GM23338 (cell line): ENCODE data around the gene CSKMT.

Source experiments
- CREB1 ChIP-seq: fragments of 250-450 bp; sonication (Bioruptor Pico); IDR thresholded peaks from 2 replicates; pipeline ENCODE4 v1.5.0; 2020; ENCODE audit warnings: low read depth, mild to moderate bottlenecking, moderate library complexity
- ETS1 ChIP-seq: IDR thresholded peaks from 2 replicates; pipeline ENCODE4 v1.6.1; 2016; ENCODE audit warnings: antibody characterized with exemption
- EZH2 ChIP-seq: fragments of 200-600 bp; sonication (generic); IDR thresholded peaks from one replicate; pipeline ENCODE4 v1.8.0; 2017; ENCODE audit warnings: antibody characterized with exemption, mild to moderate bottlenecking, low read depth; ENCODE audit not compliant: unreplicated experiment
- EZH2phosphoT487 ChIP-seq: fragments of 200-600 bp; sonication (generic); IDR thresholded peaks from one replicate; pipeline ENCODE4 v1.8.1; 2018; ENCODE audit warnings: antibody characterized with exemption; ENCODE audit not compliant: unreplicated experiment
- JUNB ChIP-seq: IDR thresholded peaks from one replicate; pipeline ENCODE4 v1.6.1; 2016; ENCODE audit warnings: antibody characterized with exemption; ENCODE audit not compliant: unreplicated experiment
- NANOG ChIP-seq: IDR thresholded peaks from 2 replicates; pipeline ENCODE4 v1.6.1; 2016; ENCODE audit warnings: antibody characterized with exemption, borderline replicate concordance
- POLR2AphosphoS5 ChIP-seq: IDR thresholded peaks from 2 replicates; pipeline ENCODE4 v1.6.1; 2016; ENCODE audit warnings: antibody characterized with exemption, low read depth
- STAT1 ChIP-seq: IDR thresholded peaks from one replicate; pipeline ENCODE4 v1.6.1; 2016; ENCODE audit warnings: antibody characterized with exemption; ENCODE audit not compliant: unreplicated experiment
- ZNF331 ChIP-seq: fragments of 250-450 bp; sonication (Bioruptor Pico); IDR thresholded peaks from 2 replicates; pipeline ENCODE4 v1.5.0; 2020; ENCODE audit warnings: low read depth, mild to moderate bottlenecking, moderate library complexity
- TF ChIP-seq, protein P1 (sequence below), 2 experiments: fragments of 200-600 bp in 1 of 2; sonication (generic) in 1 of 2; conservative IDR thresholded peaks; 2 replicates each; pipeline versions ENCODE4 v1.5.1 to v1.6.1; 2016 to 2017; ENCODE audit warnings: antibody characterized with exemption in 2 of 2, low read depth in 2 of 2, mild to moderate bottlenecking in 2 of 2, moderate library complexity in 1 of 2
- TF ChIP-seq, protein P2 (sequence below): IDR thresholded peaks from one replicate; pipeline ENCODE4 v1.6.1; 2018; ENCODE audit warnings: antibody characterized with exemption; ENCODE audit not compliant: unreplicated experiment

DNA sequence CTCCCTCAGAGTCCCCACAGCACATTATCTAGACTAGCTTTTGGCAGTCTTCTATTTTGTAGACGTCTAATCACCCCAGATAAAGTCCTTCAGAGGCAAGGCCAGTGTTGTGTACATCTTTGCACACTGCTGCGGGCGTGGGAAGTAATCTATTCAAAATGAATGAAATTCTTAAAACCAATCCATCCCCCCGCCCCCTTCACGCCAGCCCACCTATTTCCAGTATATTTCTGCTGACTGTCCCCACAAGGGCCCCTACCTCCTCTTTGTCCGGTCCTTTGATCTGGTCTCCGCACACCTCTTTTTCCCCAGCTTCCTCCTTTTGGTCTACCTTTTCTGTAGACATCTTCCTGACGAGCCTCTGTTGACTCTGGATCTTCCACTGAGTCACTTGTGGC lies 41.7 kb downstream of the CSKMT start:
- TF ChIP-seq ETS1 (no peak), POLR2AphosphoS5 (no peak), EZH2 (no peak), JUNB (no peak), ZNF331 (CRISPR knock-in tag) (no peak), EZH2phosphoT487 (no peak), CREB1 (CRISPR knock-in tag) (no peak), STAT1 (no peak), NANOG (no peak)
- TF ChIP-seq, protein P1, sequence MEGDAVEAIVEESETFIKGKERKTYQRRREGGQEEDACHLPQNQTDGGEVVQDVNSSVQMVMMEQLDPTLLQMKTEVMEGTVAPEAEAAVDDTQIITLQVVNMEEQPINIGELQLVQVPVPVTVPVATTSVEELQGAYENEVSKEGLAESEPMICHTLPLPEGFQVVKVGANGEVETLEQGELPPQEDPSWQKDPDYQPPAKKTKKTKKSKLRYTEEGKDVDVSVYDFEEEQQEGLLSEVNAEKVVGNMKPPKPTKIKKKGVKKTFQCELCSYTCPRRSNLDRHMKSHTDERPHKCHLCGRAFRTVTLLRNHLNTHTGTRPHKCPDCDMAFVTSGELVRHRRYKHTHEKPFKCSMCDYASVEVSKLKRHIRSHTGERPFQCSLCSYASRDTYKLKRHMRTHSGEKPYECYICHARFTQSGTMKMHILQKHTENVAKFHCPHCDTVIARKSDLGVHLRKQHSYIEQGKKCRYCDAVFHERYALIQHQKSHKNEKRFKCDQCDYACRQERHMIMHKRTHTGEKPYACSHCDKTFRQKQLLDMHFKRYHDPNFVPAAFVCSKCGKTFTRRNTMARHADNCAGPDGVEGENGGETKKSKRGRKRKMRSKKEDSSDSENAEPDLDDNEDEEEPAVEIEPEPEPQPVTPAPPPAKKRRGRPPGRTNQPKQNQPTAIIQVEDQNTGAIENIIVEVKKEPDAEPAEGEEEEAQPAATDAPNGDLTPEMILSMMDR (conservative IDR thresholded peaks at IDR 0.05; ENCODE audit: low read depth in 2 of 2), result no peak
- TF ChIP-seq, protein P2, sequence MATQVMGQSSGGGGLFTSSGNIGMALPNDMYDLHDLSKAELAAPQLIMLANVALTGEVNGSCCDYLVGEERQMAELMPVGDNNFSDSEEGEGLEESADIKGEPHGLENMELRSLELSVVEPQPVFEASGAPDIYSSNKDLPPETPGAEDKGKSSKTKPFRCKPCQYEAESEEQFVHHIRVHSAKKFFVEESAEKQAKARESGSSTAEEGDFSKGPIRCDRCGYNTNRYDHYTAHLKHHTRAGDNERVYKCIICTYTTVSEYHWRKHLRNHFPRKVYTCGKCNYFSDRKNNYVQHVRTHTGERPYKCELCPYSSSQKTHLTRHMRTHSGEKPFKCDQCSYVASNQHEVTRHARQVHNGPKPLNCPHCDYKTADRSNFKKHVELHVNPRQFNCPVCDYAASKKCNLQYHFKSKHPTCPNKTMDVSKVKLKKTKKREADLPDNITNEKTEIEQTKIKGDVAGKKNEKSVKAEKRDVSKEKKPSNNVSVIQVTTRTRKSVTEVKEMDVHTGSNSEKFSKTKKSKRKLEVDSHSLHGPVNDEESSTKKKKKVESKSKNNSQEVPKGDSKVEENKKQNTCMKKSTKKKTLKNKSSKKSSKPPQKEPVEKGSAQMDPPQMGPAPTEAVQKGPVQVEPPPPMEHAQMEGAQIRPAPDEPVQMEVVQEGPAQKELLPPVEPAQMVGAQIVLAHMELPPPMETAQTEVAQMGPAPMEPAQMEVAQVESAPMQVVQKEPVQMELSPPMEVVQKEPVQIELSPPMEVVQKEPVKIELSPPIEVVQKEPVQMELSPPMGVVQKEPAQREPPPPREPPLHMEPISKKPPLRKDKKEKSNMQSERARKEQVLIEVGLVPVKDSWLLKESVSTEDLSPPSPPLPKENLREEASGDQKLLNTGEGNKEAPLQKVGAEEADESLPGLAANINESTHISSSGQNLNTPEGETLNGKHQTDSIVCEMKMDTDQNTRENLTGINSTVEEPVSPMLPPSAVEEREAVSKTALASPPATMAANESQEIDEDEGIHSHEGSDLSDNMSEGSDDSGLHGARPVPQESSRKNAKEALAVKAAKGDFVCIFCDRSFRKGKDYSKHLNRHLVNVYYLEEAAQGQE, result no peak
